WTC11 (cell line): Measurements from ENCODE around the gene GATA2. TPM values are rescaled to one million over a fixed set of nuclear protein-coding genes. Genes with fewer than 3 reads are reported as not detected.

Experiments
- ATAC-seq: fragments of 200-7000 bp; cut with Tn5 transposase; 2 replicates; pipeline ENCODE4 v1.10.0; 2021; ENCODE audit warnings: mild to moderate bottlenecking, moderate library complexity
- CTCF ChIA-PET: fragments of 300-600 bp; sonication (Branson Sonifier 250); formaldehyde crosslinking; loops from one replicate; lab custom pipeline; 2021; ENCODE audit warnings: antibody characterized with exemption; lab: Charles Lee
- POLR2A ChIA-PET: fragments of 350-600 bp; sonication (Branson Sonifier 250); formaldehyde crosslinking; loops from one replicate; lab custom pipeline; 2021; ENCODE audit warnings: antibody characterized with exemption; lab: Charles Lee
- DNase-seq: peaks from one replicate; pipeline ENCODE4 v3.0.0; 2021; ENCODE audit warnings: low spot score
- H3K27ac Mint-ChIP-seq: 2 replicates; pipeline ENCODE4 v1.8.0; 2021; ENCODE audit warnings: mixed read lengths
- H3K27me3 Mint-ChIP-seq: 2 replicates; pipeline ENCODE4 v1.8.0; 2021; ENCODE audit warnings: low read depth, mild to moderate bottlenecking, moderate library complexity, mixed read lengths
- H3K36me3 Mint-ChIP-seq: 2 replicates; pipeline ENCODE4 v1.8.0; 2021; ENCODE audit warnings: mixed read lengths
- H3K4me1 Mint-ChIP-seq: 2 replicates; pipeline ENCODE4 v1.8.0; 2022; ENCODE audit warnings: mixed read lengths
- H3K4me3 Mint-ChIP-seq: 2 replicates; pipeline ENCODE4 v1.8.0; 2021; ENCODE audit warnings: mild to moderate bottlenecking, moderate library complexity, mixed read lengths
- H3K9me3 Mint-ChIP-seq: 2 replicates; pipeline ENCODE4 v1.8.0; 2021; ENCODE audit warnings: mixed read lengths
- ARID4B ChIP-seq: sonication (generic); formaldehyde crosslinking; IDR thresholded peaks from 2 replicates; pipeline ENCODE4 v1.8.0; 2023; ENCODE audit warnings: missing genetic modification reagents, mild to moderate bottlenecking, borderline replicate concordance
- ATF3 ChIP-seq: sonication (generic); formaldehyde crosslinking; conservative IDR thresholded peaks from 2 replicates; pipeline ENCODE4 v1.8.1; 2022; ENCODE audit warnings: mild to moderate bottlenecking, missing genetic modification reagents
- CBFB ChIP-seq: sonication (generic); formaldehyde crosslinking; IDR thresholded peaks from 2 replicates; pipeline ENCODE4 v1.8.1; 2022; ENCODE audit warnings: mild to moderate bottlenecking, low read depth, missing genetic modification reagents
- CREM ChIP-seq: sonication (generic); formaldehyde crosslinking; IDR thresholded peaks from 2 replicates; pipeline ENCODE4 v1.8.1; 2022; ENCODE audit warnings: mild to moderate bottlenecking, missing genetic modification reagents, moderate library complexity
- ESRRA ChIP-seq: sonication (generic); formaldehyde crosslinking; IDR thresholded peaks from 2 replicates; pipeline ENCODE4 v1.8.1; 2022; ENCODE audit warnings: mild to moderate bottlenecking, missing genetic modification reagents, borderline replicate concordance
- HMGA2 ChIP-seq: fragments of 250-450 bp; sonication (Bioruptor Pico); IDR thresholded peaks from 2 replicates; pipeline ENCODE4 v1.4.0; 2021; ENCODE audit warnings: mild to moderate bottlenecking, moderate library complexity
- NFE2L1 ChIP-seq: sonication (generic); formaldehyde crosslinking; IDR thresholded peaks from 2 replicates; pipeline ENCODE4 v1.8.1; 2023; ENCODE audit warnings: missing genetic modification reagents
- NR1H2 ChIP-seq: sonication (generic); formaldehyde crosslinking; IDR thresholded peaks from 2 replicates; pipeline ENCODE4 v1.9.0; 2021; ENCODE audit warnings: mild to moderate bottlenecking, moderate library complexity, missing genetic modification reagents
- PREB ChIP-seq: sonication (generic); formaldehyde crosslinking; IDR thresholded peaks from 2 replicates; pipeline ENCODE4 v1.8.1; 2022; ENCODE audit warnings: mild to moderate bottlenecking, missing genetic modification reagents, moderate library complexity, borderline replicate concordance
- SMAD3 ChIP-seq: sonication (generic); formaldehyde crosslinking; IDR thresholded peaks from 2 replicates; pipeline ENCODE4 v1.8.0; 2022; ENCODE audit warnings: missing genetic modification reagents, mild to moderate bottlenecking, borderline replicate concordance
- SMAD4 ChIP-seq: sonication (generic); formaldehyde crosslinking; IDR thresholded peaks from 2 replicates; pipeline ENCODE4 v1.8.0; 2022; ENCODE audit warnings: mild to moderate bottlenecking, missing genetic modification reagents
- TCF7 ChIP-seq: sonication (generic); formaldehyde crosslinking; IDR thresholded peaks from 2 replicates; pipeline ENCODE4 v1.8.0; 2022; ENCODE audit warnings: mild to moderate bottlenecking, low read depth, missing genetic modification reagents, moderate library complexity
- TEAD4 ChIP-seq: sonication (generic); formaldehyde crosslinking; IDR thresholded peaks from 2 replicates; pipeline ENCODE4 v1.8.0; 2022; ENCODE audit warnings: mild to moderate bottlenecking, missing genetic modification reagents
- ZNF121 ChIP-seq: sonication (generic); formaldehyde crosslinking; IDR thresholded peaks from 2 replicates; pipeline ENCODE4 v1.8.0; 2023; ENCODE audit warnings: missing genetic modification reagents
- ZNF219 ChIP-seq: sonication (generic); formaldehyde crosslinking; IDR thresholded peaks from 2 replicates; pipeline ENCODE4 v1.8.0; 2023; ENCODE audit warnings: missing genetic modification reagents, mild to moderate bottlenecking, borderline replicate concordance
- ZNF317 ChIP-seq: sonication (generic); formaldehyde crosslinking; IDR thresholded peaks from 2 replicates; pipeline ENCODE4 v1.8.1; 2023; ENCODE audit warnings: low read depth, mild to moderate bottlenecking, moderate library complexity, missing genetic modification reagents, borderline replicate concordance
- ZNF423 ChIP-seq: fragments of 250-450 bp; sonication (Bioruptor Pico); IDR thresholded peaks from 2 replicates; pipeline ENCODE4 v2.1.2; 2022; ENCODE audit warnings: mild to moderate bottlenecking, moderate library complexity
- ZNF671 ChIP-seq: fragments of 250-450 bp; sonication (Bioruptor Pico); IDR thresholded peaks from 2 replicates; pipeline ENCODE4 v1.8.0; 2021; ENCODE audit warnings: mild to moderate bottlenecking
- ZSCAN18 ChIP-seq: fragments of 250-450 bp; sonication (Bioruptor Pico); IDR thresholded peaks from 2 replicates; pipeline ENCODE4 v2.1.2; 2022; ENCODE audit warnings: mild to moderate bottlenecking, moderate library complexity
- total RNA-seq: library from RNA; stranded (reverse); gene quantifications from 3 replicates; pipeline ENCODE4 v1.2.3, GENCODE V29; 2021

GATA2 gene
- total RNA-seq, 1 experiment from 2014 or later = 1.6 TPM

GRCh38 chr3:128503164-128503651 lies 10.2 kb upstream of the GATA2 start:
- peaks cover 49% of the 10 kb centered on the region for H3K27me3 Mint-ChIP-seq
- DNase-seq = no peak
- TF ChIP-seq CBFB (CRISPR knock-in tag) = no peak
- no peak for TF ChIP-seq ARID4B
- no peak for TF ChIP-seq CREM
- no peak for TF ChIP-seq ESRRA (CRISPR knock-in tag)
- no peak for TF ChIP-seq NFE2L1 (CRISPR knock-in tag)
- TF ChIP-seq ZNF671 (CRISPR knock-in tag) = no peak
- no peak for TF ChIP-seq ZNF423 (CRISPR knock-in tag)
- no peak for TF ChIP-seq ZNF219 (CRISPR knock-in tag)
- H3K4me3 Mint-ChIP-seq = no peak overlapping the region
- peaks cover 9% of the 10 kb centered on the region for H3K9me3 Mint-ChIP-seq
- H3K4me1 Mint-ChIP-seq = no peaks in the 10 kb centered on the region
- H3K36me3 Mint-ChIP-seq = no peaks in the 10 kb centered on the region
- ATAC-seq = peak; percentile 74
- H3K27ac Mint-ChIP-seq = no peak overlapping the region
- ChIA-PET POLR2A (no interaction called here), CTCF (interaction anchor here (0.6 to 1.8 kb wide), 7 partner anchors 63 to 231 kb away, joined by 3 to 21 read pairs (median 5); no protein-coding TSS in a partner anchor)

- no peak for DNase-seq
- ChIA-PET CTCF (interaction anchor here (0.6 to 1.8 kb wide), 7 partner anchors 62 to 230 kb away, joined by 3 to 21 read pairs (median 5); no protein-coding TSS in a partner anchor), POLR2A (no interaction called here)
- Mint-ChIP-seq H3K9me3 (peaks cover 9% of the 10 kb centered on the region), H3K4me3 (no peak overlapping the region), H3K4me1 (no peaks in the 10 kb centered on the region), H3K27me3 (peaks cover 51% of the 10 kb centered on the region), H3K36me3 (no peaks in the 10 kb centered on the region), H3K27ac (no peak overlapping the region)
- TF ChIP-seq ZNF121 (no peak), PREB (CRISPR knock-in tag) (no peak), ATF3 (CRISPR knock-in tag) (no peak), ZNF317 (CRISPR knock-in tag) (no peak)
- ATAC-seq = no peak
Observed at GRCh38 chr3:128502712-128503111, 9.7 kb upstream of the GATA2 start.

- TF ChIP-seq TEAD4 (CRISPR knock-in tag) (no peak), CBFB (CRISPR knock-in tag) (no peak), NR1H2 (no peak), HMGA2 (CRISPR knock-in tag) (no peak), TCF7 (CRISPR knock-in tag) (no peak), SMAD4 (CRISPR knock-in tag) (no peak), PREB (CRISPR knock-in tag) (no peak), ZSCAN18 (CRISPR knock-in tag) (no peak), SMAD3 (CRISPR knock-in tag) (no peak)
- ChIA-PET POLR2A (no interaction called here), CTCF (no interaction called here)
- H3K9me3 Mint-ChIP-seq = peaks cover 9% of the 10 kb centered on the region
- ATAC-seq = no peak
- peaks cover 54% of the 10 kb centered on the region for H3K27me3 Mint-ChIP-seq
- no peak overlapping the region for H3K4me3 Mint-ChIP-seq
- H3K4me1 Mint-ChIP-seq = peaks cover 7% of the 10 kb centered on the region; the same call in 1 of the 2 replicates
- no peak for DNase-seq
- no peaks in the 10 kb centered on the region for H3K36me3 Mint-ChIP-seq
- no peak overlapping the region for H3K27ac Mint-ChIP-seq
Observed at GRCh38 chr3:128501431-128501830, 8.4 kb upstream of the GATA2 start.
